ENCODE data around the gene TTBK2.
A peak's percentile ranks its signal among the peaks of the same experiment; 100 is the strongest.

The TTBK2 gene

GRCh38 chr15:42915654-42916315, 4.8 kb downstream of the TTBK2 start:
- Histone ChIP-seq H3K79me2 (ENCODE audit: control insufficient read depth, insufficient read depth, low read length, poor library complexity) (peaks cover 2% of the 10 kb centered on the region), H3K4me1 (ENCODE audit: control insufficient read depth in 1 of 2, insufficient read depth in 2 of 2, low read length in 2 of 2) (peaks cover 0 to 2% of the 10 kb centered on the region in 2 experiments), H2BK5ac (ENCODE audit: low read depth, low read length, poor library complexity) (no peak overlapping the region), H3K36me3 (ENCODE audit: control insufficient read depth in 1 of 2, insufficient read depth in 2 of 2, low read length in 2 of 2) (no peaks in the 10 kb centered on the region), H4K91ac (ENCODE audit: low read depth, low read length) (no peak overlapping the region), H3K27me3 (ENCODE audit: insufficient read depth, low read length) (no peaks in the 10 kb centered on the region), H3K4me3 (ENCODE audit: low read depth, low read length) (no peak overlapping the region), H3K79me1 (ENCODE audit: low read length) (peaks cover 3% of the 10 kb centered on the region), H3K23ac (ENCODE audit: low read length) (no peak overlapping the region), H2AK5ac (ENCODE audit: low read length) (no peak overlapping the region), H3K14ac (ENCODE audit: low read length) (no peak overlapping the region), H3K27ac (ENCODE audit: low read depth, low read length) (no peak overlapping the region), H4K8ac (ENCODE audit: low read depth, low read length) (no peak overlapping the region), H4K12ac (ENCODE audit: low read depth, low read length) (no peak overlapping the region), H3K4ac (ENCODE audit: low read depth, low read length) (no peak overlapping the region), H3K18ac (ENCODE audit: low read length) (no peak overlapping the region), H3K9ac (ENCODE audit: low read length) (no peak overlapping the region), H2BK120ac (ENCODE audit: insufficient read depth, low read length, poor library complexity) (no peak overlapping the region), H3K4me2 (ENCODE audit: low read length) (no peak overlapping the region), H2AFZ (ENCODE audit: insufficient read depth, low read length, poor library complexity) (no peak overlapping the region), H2BK12ac (ENCODE audit: low read length) (no peak overlapping the region), H3K9me3 (ENCODE audit: insufficient read depth, low read depth, low read length) (no peaks in the 10 kb centered on the region)
- DNase-seq: no peak
- no CpG with 5 or more reads among the region's 3 CpGs for WGBS (ENCODE audit: extremely low coverage, insufficient coverage, insufficient read length)

GRCh38 chr15:42914728-42915497, 5.7 kb downstream of the TTBK2 start:
- H3K23ac ChIP-seq (ENCODE audit: low read length): peak overlapping the region; percentile 97
- no peak overlapping the region for H3K14ac ChIP-seq (ENCODE audit: low read length)
- no peak overlapping the region for H3K4ac ChIP-seq (ENCODE audit: low read depth, low read length)
- WGBS (ENCODE audit: extremely low coverage, insufficient coverage, insufficient read length): no CpG with 5 or more reads among the region's 5 CpGs
- no peak overlapping the region for H4K12ac ChIP-seq (ENCODE audit: low read depth, low read length)
- H3K4me3 ChIP-seq (ENCODE audit: low read depth, low read length): no peak overlapping the region
- H3K79me2 ChIP-seq (ENCODE audit: control insufficient read depth, insufficient read depth, low read length, poor library complexity): peaks cover under 1% of the 10 kb centered on the region
- H3K4me2 ChIP-seq (ENCODE audit: low read length): no peak overlapping the region
- no peaks in the 10 kb centered on the region for H3K36me3 ChIP-seq (ENCODE audit: control insufficient read depth in 1 of 2, insufficient read depth in 2 of 2, low read length in 2 of 2)
- H3K79me1 ChIP-seq (ENCODE audit: low read length): no peaks in the 10 kb centered on the region
- no peak overlapping the region for H3K27ac ChIP-seq (ENCODE audit: low read depth, low read length)
- peak in 1 of 2 donors; percentile 70 for DNase-seq
- no peak overlapping the region for H2AFZ ChIP-seq (ENCODE audit: insufficient read depth, low read length, poor library complexity)
- no peak overlapping the region for H2BK12ac ChIP-seq (ENCODE audit: low read length)
- no peak overlapping the region for H2BK5ac ChIP-seq (ENCODE audit: low read depth, low read length, poor library complexity)
- H3K9ac ChIP-seq (ENCODE audit: low read length): no peak overlapping the region
- no peak overlapping the region for H4K8ac ChIP-seq (ENCODE audit: low read depth, low read length)
- peaks cover 0 to 2% of the 10 kb centered on the region in 2 experiments for H3K4me1 ChIP-seq (ENCODE audit: control insufficient read depth in 1 of 2, insufficient read depth in 2 of 2, low read length in 2 of 2)
- no peaks in the 10 kb centered on the region for H3K27me3 ChIP-seq (ENCODE audit: insufficient read depth, low read length)
- no peaks in the 10 kb centered on the region for H3K9me3 ChIP-seq (ENCODE audit: insufficient read depth, low read depth, low read length)
- no peak overlapping the region for H4K91ac ChIP-seq (ENCODE audit: low read depth, low read length)
- H2BK120ac ChIP-seq (ENCODE audit: insufficient read depth, low read length, poor library complexity): no peak overlapping the region
- no peak overlapping the region for H3K18ac ChIP-seq (ENCODE audit: low read length)
- H2AK5ac ChIP-seq (ENCODE audit: low read length): no peak overlapping the region

- H2BK120ac ChIP-seq (ENCODE audit: insufficient read depth, low read length, poor library complexity): no peak overlapping the region
- H3K9me3 ChIP-seq (ENCODE audit: insufficient read depth, low read depth, low read length): no peaks in the 10 kb centered on the region
- H3K18ac ChIP-seq (ENCODE audit: low read length): no peak overlapping the region
- DNase-seq: peak; percentile 48 to 84
- no peak overlapping the region for H4K12ac ChIP-seq (ENCODE audit: low read depth, low read length)
- H3K79me1 ChIP-seq (ENCODE audit: low read length): no peaks in the 10 kb centered on the region
- H2AK5ac ChIP-seq (ENCODE audit: low read length): no peak overlapping the region
- WGBS (ENCODE audit: extremely low coverage, insufficient coverage, insufficient read length): no CpG with 5 or more reads among the region's 5 CpGs
- no peak overlapping the region for H3K14ac ChIP-seq (ENCODE audit: low read length)
- H3K9ac ChIP-seq (ENCODE audit: low read length): no peak overlapping the region
- no peaks in the 10 kb centered on the region for H3K79me2 ChIP-seq (ENCODE audit: control insufficient read depth, insufficient read depth, low read length, poor library complexity)
- no peak overlapping the region for H2BK12ac ChIP-seq (ENCODE audit: low read length)
- no peaks in the 10 kb centered on the region for H3K4me1 ChIP-seq (ENCODE audit: control insufficient read depth in 1 of 2, insufficient read depth in 2 of 2, low read length in 2 of 2)
- no peak overlapping the region for H3K27ac ChIP-seq (ENCODE audit: low read depth, low read length)
- H3K36me3 ChIP-seq (ENCODE audit: control insufficient read depth in 1 of 2, insufficient read depth in 2 of 2, low read length in 2 of 2): no peaks in the 10 kb centered on the region
- H2AFZ ChIP-seq (ENCODE audit: insufficient read depth, low read length, poor library complexity): no peak overlapping the region
- no peak overlapping the region for H3K4ac ChIP-seq (ENCODE audit: low read depth, low read length)
- no peak overlapping the region for H3K4me2 ChIP-seq (ENCODE audit: low read length)
- H3K4me3 ChIP-seq (ENCODE audit: low read depth, low read length): no peak overlapping the region
- no peak overlapping the region for H3K23ac ChIP-seq (ENCODE audit: low read length)
- H3K27me3 ChIP-seq (ENCODE audit: insufficient read depth, low read length): no peaks in the 10 kb centered on the region
- no peak overlapping the region for H4K8ac ChIP-seq (ENCODE audit: low read depth, low read length)
- no peak overlapping the region for H2BK5ac ChIP-seq (ENCODE audit: low read depth, low read length, poor library complexity)
- no peak overlapping the region for H4K91ac ChIP-seq (ENCODE audit: low read depth, low read length)
Observed at GRCh38 chr15:42911058-42911592, 9.5 kb downstream of the TTBK2 start.

GRCh38 chr15:42908538-42908937, 12.0 kb downstream of the TTBK2 start:
- Histone ChIP-seq H3K9ac (ENCODE audit: low read length) (no peak overlapping the region), H2BK5ac (ENCODE audit: low read depth, low read length, poor library complexity) (no peak overlapping the region), H2BK120ac (ENCODE audit: insufficient read depth, low read length, poor library complexity) (no peak overlapping the region), H2AFZ (ENCODE audit: insufficient read depth, low read length, poor library complexity) (no peak overlapping the region), H2AK5ac (ENCODE audit: low read length) (no peak overlapping the region), H3K4me3 (ENCODE audit: low read depth, low read length) (no peak overlapping the region), H3K79me1 (ENCODE audit: low read length) (no peaks in the 10 kb centered on the region), H3K36me3 (ENCODE audit: control insufficient read depth in 1 of 2, insufficient read depth in 2 of 2, low read length in 2 of 2) (no peaks in the 10 kb centered on the region), H2BK12ac (ENCODE audit: low read length) (no peak overlapping the region), H3K27ac (ENCODE audit: low read depth, low read length) (no peak overlapping the region), H3K4me2 (ENCODE audit: low read length) (no peak overlapping the region), H3K9me3 (ENCODE audit: insufficient read depth, low read depth, low read length) (no peaks in the 10 kb centered on the region), H3K14ac (ENCODE audit: low read length) (no peak overlapping the region), H3K79me2 (ENCODE audit: control insufficient read depth, insufficient read depth, low read length, poor library complexity) (no peaks in the 10 kb centered on the region), H3K27me3 (ENCODE audit: insufficient read depth, low read length) (no peaks in the 10 kb centered on the region), H3K4ac (ENCODE audit: low read depth, low read length) (no peak overlapping the region), H3K23ac (ENCODE audit: low read length) (no peak overlapping the region), H3K4me1 (ENCODE audit: control insufficient read depth in 1 of 2, insufficient read depth in 2 of 2, low read length in 2 of 2) (no peaks in the 10 kb centered on the region), H3K18ac (ENCODE audit: low read length) (no peak overlapping the region), H4K8ac (ENCODE audit: low read depth, low read length) (no peak overlapping the region), H4K91ac (ENCODE audit: low read depth, low read length) (no peak overlapping the region), H4K12ac (ENCODE audit: low read depth, low read length) (no peak overlapping the region)
- DNase-seq: no peak
- WGBS (ENCODE audit: extremely low coverage, insufficient coverage, insufficient read length): no CpG with 5 or more reads among the region's 2 CpGs
